ENCODE measurements around the gene MAMLD1. TPM values are rescaled to one million over a fixed set of nuclear protein-coding genes. Genes with fewer than 3 reads are reported as not detected.

The MAMLD1 gene
- total RNA-seq, 4 donors from 2014 or later = 1.2 to 2.0 (median 1.6) TPM

- DNase-seq (no peak), ATAC-seq (no peak)
- H3K9me3 ChIP-seq = no peaks in the 10 kb centered on the region
- no peaks in the 10 kb centered on the region for H3K27me3 ChIP-seq
- no peaks in the 10 kb centered on the region for H3K4me1 ChIP-seq
- in situ Hi-C loops (cut with MboI; ENCODE audit: low sequenced_read_pairs in 4 of 4) = no loop called here
- TF ChIP-seq POLR2A (IDR thresholded peaks at IDR 0.05) (no peak), CTCF (IDR thresholded peaks at IDR 0.05 in 4 of 5, conservative IDR thresholded peaks at IDR 0.05 in 1 of 5) (no peak)
- H3K27ac ChIP-seq = no peak overlapping the region
- no peaks in the 10 kb centered on the region for H3K36me3 ChIP-seq
- intact Hi-C loops (cut with DNase I; ENCODE audit: low total_unique reads) = no loop called here
- no peak overlapping the region for H3K4me3 ChIP-seq
Observed at GRCh38 chrX:150408007-150408406, 44.9 kb downstream of the MAMLD1 start.

- Histone ChIP-seq H3K27ac (no peak overlapping the region), H3K4me1 (no peaks in the 10 kb centered on the region)
- in situ Hi-C loops (cut with MboI; ENCODE audit: low sequenced_read_pairs in 4 of 4) = no loop called here
Observed at GRCh38 chrX:150408561-150408960, 45.4 kb downstream of the MAMLD1 start.

GRCh38 chrX:150409486-150409885 lies 46.4 kb downstream of the MAMLD1 start:
- no peak overlapping the region for H3K4me3 ChIP-seq
- intact Hi-C loops (cut with DNase I; ENCODE audit: low total_unique reads) (no loop called here), in situ Hi-C loops (cut with MboI; ENCODE audit: low sequenced_read_pairs in 4 of 4) (no loop called here)
- H3K4me1 ChIP-seq = no peaks in the 10 kb centered on the region
- H3K9me3 ChIP-seq = no peaks in the 10 kb centered on the region
- TF ChIP-seq CTCF (IDR thresholded peaks at IDR 0.05 in 4 of 5, conservative IDR thresholded peaks at IDR 0.05 in 1 of 5) (no peak), POLR2A (IDR thresholded peaks at IDR 0.05) (no peak)
- no peaks in the 10 kb centered on the region for H3K27me3 ChIP-seq
- H3K36me3 ChIP-seq = no peaks in the 10 kb centered on the region
- H3K27ac ChIP-seq = no peak overlapping the region
- ATAC-seq (no peak), DNase-seq (no peak)

More at GRCh38 chrX:150408561-150408960, 45.4 kb downstream of the MAMLD1 start:
- no peaks in the 10 kb centered on the region for H3K36me3 ChIP-seq
- H3K4me3 ChIP-seq = no peak overlapping the region
- DNase-seq = no peak
- TF ChIP-seq POLR2A (IDR thresholded peaks at IDR 0.05) (no peak), CTCF (IDR thresholded peaks at IDR 0.05 in 4 of 5, conservative IDR thresholded peaks at IDR 0.05 in 1 of 5) (no peak)
- no peak for ATAC-seq
- no peaks in the 10 kb centered on the region for H3K9me3 ChIP-seq
- intact Hi-C loops (cut with DNase I; ENCODE audit: low total_unique reads) = no loop called here
- H3K27me3 ChIP-seq = no peaks in the 10 kb centered on the region

- Histone ChIP-seq H3K9me3 (no peaks in the 10 kb centered on the region), H3K27ac (no peak overlapping the region), H3K27me3 (no peaks in the 10 kb centered on the region), H3K4me3 (no peak overlapping the region), H3K36me3 (no peaks in the 10 kb centered on the region), H3K4me1 (no peaks in the 10 kb centered on the region)
- DNase-seq = no peak
- in situ Hi-C loops (cut with MboI; ENCODE audit: low sequenced_read_pairs in 4 of 4) = no loop called here
- TF ChIP-seq CTCF (IDR thresholded peaks at IDR 0.05 in 4 of 5, conservative IDR thresholded peaks at IDR 0.05 in 1 of 5) (no peak), POLR2A (IDR thresholded peaks at IDR 0.05) (no peak)
- no peak for ATAC-seq
- intact Hi-C loops (cut with DNase I; ENCODE audit: low total_unique reads) = no loop called here
Observed at GRCh38 chrX:150409964-150410363, 46.8 kb downstream of the MAMLD1 start.

- no peak overlapping the region for H3K4me3 ChIP-seq
- intact Hi-C loops (cut with DNase I; ENCODE audit: low total_unique reads) = no loop called here
- H3K4me1 ChIP-seq = no peaks in the 10 kb centered on the region
- TF ChIP-seq POLR2A (IDR thresholded peaks at IDR 0.05) (no peak), CTCF (IDR thresholded peaks at IDR 0.05 in 4 of 5, conservative IDR thresholded peaks at IDR 0.05 in 1 of 5) (no peak)
- in situ Hi-C loops (cut with MboI; ENCODE audit: low sequenced_read_pairs in 4 of 4) = no loop called here
- H3K27me3 ChIP-seq = no peaks in the 10 kb centered on the region
- DNase-seq (no peak), ATAC-seq (no peak)
- no peaks in the 10 kb centered on the region for H3K36me3 ChIP-seq
- no peak overlapping the region for H3K27ac ChIP-seq
- no peaks in the 10 kb centered on the region for H3K9me3 ChIP-seq
Observed at GRCh38 chrX:150410513-150410912, 47.4 kb downstream of the MAMLD1 start.

All from gastrocnemius medialis (tissue), 4 donors.